Upper lobe of right lung (tissue), 1 donor: ENCODE data around the gene CREB3. TPM values are rescaled to one million over a fixed set of nuclear protein-coding genes. Genes with fewer than 3 reads are reported as not detected.

ENCODE experiments used
- ATAC-seq: fragments of 200-7000 bp; cut with Tn5 transposase; one replicate; pipeline ENCODE4 v1.9.1; 2020; ENCODE audit warnings: mild to moderate bottlenecking, moderate library complexity
- DNase-seq: peaks from one replicate; pipeline ENCODE4 v3.0.0-alpha.2; 2020
- H3K27ac ChIP-seq: fragments of 200-600 bp; one replicate; pipeline ENCODE4 v1.8.0; 2022
- H3K27me3 ChIP-seq: fragments of 200-600 bp; one replicate; pipeline ENCODE4 v1.8.0; 2022; ENCODE audit warnings: mild to moderate bottlenecking
- H3K36me3 ChIP-seq: fragments of 200-600 bp; one replicate; pipeline ENCODE4 v1.8.0; 2022
- H3K4me1 ChIP-seq: fragments of 200-600 bp; one replicate; pipeline ENCODE4 v1.8.0; 2022
- H3K4me3 ChIP-seq: fragments of 200-600 bp; one replicate; pipeline ENCODE4 v1.8.0; 2022; ENCODE audit warnings: mild to moderate bottlenecking
- H3K9me3 ChIP-seq: fragments of 200-600 bp; one replicate; pipeline ENCODE4 v1.8.0; 2022
- intact Hi-C: fragments of 100-400 bp; cut with DNase I; formaldehyde crosslinking; loops from one replicate; pipeline ENCODE4 v1.11.0; 2022
- total RNA-seq: library from RNA; stranded (reverse); fragmentation: NEBNext Ultra II Directional; extraction: Animal tissue kit (Norgen Biotek cat#: 25700); gene quantifications from one replicate; pipeline ENCODE4 v1.2.1, GENCODE V29; 2021
- TF ChIP-seq, protein P1 (sequence below): fragments of 200-600 bp; IDR thresholded peaks from one replicate; pipeline ENCODE4 v1.8.0; 2022; ENCODE audit warnings: antibody characterized with exemption
- donor health status: DM: no; HTN: yes; CAD: no; lungs with severe emphysema.

The CREB3 gene
- total RNA-seq, 1 donor from 2014 or later: 34.9 TPM

- H3K27me3 ChIP-seq: no peaks in the 10 kb centered on the region
- intact Hi-C loops: no loop called here
- H3K4me3 ChIP-seq: peak overlapping the region; percentile 76
- H3K27ac ChIP-seq: no peak overlapping the region
- no peaks in the 10 kb centered on the region for H3K9me3 ChIP-seq
- no peak for DNase-seq
- H3K36me3 ChIP-seq: peaks cover 10% of the 10 kb centered on the region
- no peak for ATAC-seq
- peaks cover 15% of the 10 kb centered on the region for H3K4me1 ChIP-seq
- TF ChIP-seq, protein P1, sequence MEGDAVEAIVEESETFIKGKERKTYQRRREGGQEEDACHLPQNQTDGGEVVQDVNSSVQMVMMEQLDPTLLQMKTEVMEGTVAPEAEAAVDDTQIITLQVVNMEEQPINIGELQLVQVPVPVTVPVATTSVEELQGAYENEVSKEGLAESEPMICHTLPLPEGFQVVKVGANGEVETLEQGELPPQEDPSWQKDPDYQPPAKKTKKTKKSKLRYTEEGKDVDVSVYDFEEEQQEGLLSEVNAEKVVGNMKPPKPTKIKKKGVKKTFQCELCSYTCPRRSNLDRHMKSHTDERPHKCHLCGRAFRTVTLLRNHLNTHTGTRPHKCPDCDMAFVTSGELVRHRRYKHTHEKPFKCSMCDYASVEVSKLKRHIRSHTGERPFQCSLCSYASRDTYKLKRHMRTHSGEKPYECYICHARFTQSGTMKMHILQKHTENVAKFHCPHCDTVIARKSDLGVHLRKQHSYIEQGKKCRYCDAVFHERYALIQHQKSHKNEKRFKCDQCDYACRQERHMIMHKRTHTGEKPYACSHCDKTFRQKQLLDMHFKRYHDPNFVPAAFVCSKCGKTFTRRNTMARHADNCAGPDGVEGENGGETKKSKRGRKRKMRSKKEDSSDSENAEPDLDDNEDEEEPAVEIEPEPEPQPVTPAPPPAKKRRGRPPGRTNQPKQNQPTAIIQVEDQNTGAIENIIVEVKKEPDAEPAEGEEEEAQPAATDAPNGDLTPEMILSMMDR: no peak
Observed at GRCh38 chr9:35687306-35687705, 45.2 kb upstream of the CREB3 start.

DNA sequence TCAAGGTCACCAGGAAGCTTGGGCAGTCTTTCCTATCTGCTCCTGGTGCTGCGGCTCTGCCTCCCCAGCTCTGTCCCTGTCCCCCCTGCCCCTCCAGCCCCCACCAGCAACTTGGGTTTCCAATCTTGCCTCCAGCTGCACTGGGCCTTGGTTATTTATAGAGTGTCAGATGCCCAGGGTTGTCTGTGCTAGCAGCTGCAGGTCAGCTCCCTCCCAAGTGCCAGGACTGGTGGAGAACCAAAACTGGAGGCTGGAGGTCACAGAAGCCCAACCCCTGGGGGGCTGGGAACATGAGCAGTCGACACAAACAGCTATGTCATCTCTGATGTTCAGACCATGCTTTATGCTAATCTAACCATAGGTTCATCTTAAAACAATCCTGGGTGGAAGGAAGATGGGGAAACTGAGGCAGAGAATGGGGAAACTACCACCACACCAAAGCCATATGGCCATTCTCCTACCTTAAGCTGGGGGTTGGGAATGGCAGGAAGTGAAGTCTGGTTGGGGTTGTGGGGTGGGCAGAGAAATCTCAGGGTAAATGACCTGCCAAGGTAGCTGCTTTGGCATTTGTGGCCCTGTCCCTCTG is 44.4 kb upstream of the CREB3 start:
- Histone ChIP-seq H3K4me3 (peak overlapping the region; percentile 76), H3K36me3 (peaks cover 9% of the 10 kb centered on the region), H3K9me3 (no peaks in the 10 kb centered on the region), H3K27ac (no peak overlapping the region), H3K27me3 (no peaks in the 10 kb centered on the region), H3K4me1 (peaks cover 15% of the 10 kb centered on the region)
- intact Hi-C loops: no loop called here
- TF ChIP-seq, protein P1: no peak
- no peak for ATAC-seq
- DNase-seq: no peak

- Histone ChIP-seq H3K4me1 (peaks cover 15% of the 10 kb centered on the region), H3K4me3 (peak overlapping the region; percentile 76), H3K27me3 (no peaks in the 10 kb centered on the region), H3K36me3 (peaks cover 5% of the 10 kb centered on the region), H3K27ac (peak overlapping the region; percentile 83), H3K9me3 (no peaks in the 10 kb centered on the region)
- no peak for ATAC-seq
- intact Hi-C loops: no loop called here
- no peak for DNase-seq
- TF ChIP-seq, protein P1: no peak
Observed at GRCh38 chr9:35688558-35689541, 43.6 kb upstream of the CREB3 start.

- ATAC-seq: peak; percentile 51
Observed at GRCh38 chr9:35689542-35690293, 42.7 kb upstream of the CREB3 start, which contains the start of gene TPM2. Gene TPM2, minus strand, starts transcription at chr9:35689925. Its CDS starts 108 bp downstream, at chr9:35689817.

GRCh38 chr9:35690294-35690613 is 42.2 kb upstream of the CREB3 start:
- no peak for DNase-seq
- H3K4me3 ChIP-seq: peak overlapping the region; percentile 76
- H3K4me1 ChIP-seq: peaks cover 15% of the 10 kb centered on the region
- peak overlapping the region; percentile 83 for H3K27ac ChIP-seq
- no peak for ATAC-seq
- TF ChIP-seq, protein P1: no peak
- H3K36me3 ChIP-seq: peaks cover 2% of the 10 kb centered on the region
- no peaks in the 10 kb centered on the region for H3K9me3 ChIP-seq
- intact Hi-C loops: no loop called here
- no peaks in the 10 kb centered on the region for H3K27me3 ChIP-seq

More at GRCh38 chr9:35689542-35690293, 42.7 kb upstream of the CREB3 start, which contains the start of gene TPM2:
- TF ChIP-seq, protein P1: no peak
- peak within 1 kb of the TSS; percentile 83 for H3K27ac ChIP-seq
- no peaks in the 10 kb centered on the region for H3K27me3 ChIP-seq
- H3K4me3 ChIP-seq: peak within 1 kb of the TSS; percentile 76
- peaks cover 15% of the 10 kb centered on the region for H3K4me1 ChIP-seq
- intact Hi-C loops: no loop called here
- H3K9me3 ChIP-seq: no peaks in the 10 kb centered on the region
- DNase-seq: no peak
- peaks cover 5% of the 10 kb centered on the region for H3K36me3 ChIP-seq
